Endothelial cell (in vitro differentiated cells): Measurements from ENCODE around the gene CHCHD3. TPM values are rescaled to one million over a fixed set of nuclear protein-coding genes. Genes with fewer than 3 reads are reported as not detected.

Experiments
- DNase-seq: peaks from one replicate; pipeline ENCODE4 v3.0.0; 2021; ENCODE audit warnings: low spot score
- H3K27ac Mint-ChIP-seq: one replicate; pipeline ENCODE4 v1.8.0; 2021; ENCODE audit warnings: mixed read lengths, inconsistent platforms; ENCODE audit not compliant: unreplicated experiment
- H3K27me3 Mint-ChIP-seq: one replicate; pipeline ENCODE4 v1.8.0; 2021; ENCODE audit warnings: mild to moderate bottlenecking, moderate library complexity, mixed read lengths, inconsistent platforms; ENCODE audit not compliant: unreplicated experiment
- H3K36me3 Mint-ChIP-seq: one replicate; pipeline ENCODE4 v1.8.0; 2021; ENCODE audit warnings: mild to moderate bottlenecking, low read depth, mixed read lengths, inconsistent platforms; ENCODE audit not compliant: unreplicated experiment
- H3K4me1 Mint-ChIP-seq: one replicate; pipeline ENCODE4 v1.8.0; 2021; ENCODE audit warnings: mild to moderate bottlenecking, mixed read lengths, inconsistent platforms; ENCODE audit not compliant: unreplicated experiment
- H3K4me3 Mint-ChIP-seq: one replicate; pipeline ENCODE4 v1.8.0; 2021; ENCODE audit warnings: mild to moderate bottlenecking, mixed read lengths, inconsistent platforms; ENCODE audit not compliant: unreplicated experiment
- H3K9me3 Mint-ChIP-seq: one replicate; pipeline ENCODE4 v1.8.0; 2021; ENCODE audit warnings: mixed read lengths, inconsistent platforms; ENCODE audit not compliant: unreplicated experiment
- CTCF ChIP-seq: fragments of 200-600 bp; sonication (generic); IDR thresholded peaks from one replicate; pipeline ENCODE4 v1.5.0; 2021; ENCODE audit warnings: antibody characterized with exemption; ENCODE audit not compliant: unreplicated experiment
- total RNA-seq: library from RNA; stranded (reverse); fragmentation: NEBNext Ultra II Directional; extraction: Animal tissue kit (Norgen Biotek cat#: 25700); gene quantifications from one replicate; pipeline ENCODE4 v1.2.1, GENCODE V29; 2021; ENCODE audit not compliant: unreplicated experiment

CHCHD3 gene
- total RNA-seq, 1 donor from 2014 or later = 55.6 TPM

GRCh38 chr7:132858251-132858650 is 223.6 kb downstream of the CHCHD3 start:
- TF ChIP-seq CTCF = no peak
- Mint-ChIP-seq H3K4me3 (no peak overlapping the region), H3K9me3 (no peaks in the 10 kb centered on the region), H3K36me3 (no peaks in the 10 kb centered on the region), H3K27ac (no peak overlapping the region), H3K4me1 (peaks cover 2% of the 10 kb centered on the region), H3K27me3 (peaks cover 3% of the 10 kb centered on the region)
- DNase-seq = no peak

GRCh38 chr7:132857703-132858102 is 224.2 kb downstream of the CHCHD3 start:
- no peaks in the 10 kb centered on the region for H3K36me3 Mint-ChIP-seq
- peaks cover 2% of the 10 kb centered on the region for H3K4me1 Mint-ChIP-seq
- DNase-seq = no peak
- no peak for TF ChIP-seq CTCF
- no peaks in the 10 kb centered on the region for H3K9me3 Mint-ChIP-seq
- no peak overlapping the region for H3K27ac Mint-ChIP-seq
- no peak overlapping the region for H3K4me3 Mint-ChIP-seq
- peaks cover 3% of the 10 kb centered on the region for H3K27me3 Mint-ChIP-seq

- Mint-ChIP-seq H3K9me3 (no peaks in the 10 kb centered on the region), H3K4me1 (peaks cover 2% of the 10 kb centered on the region), H3K4me3 (no peak overlapping the region), H3K36me3 (no peaks in the 10 kb centered on the region), H3K27ac (no peak overlapping the region), H3K27me3 (peaks cover 3% of the 10 kb centered on the region)
- no peak for TF ChIP-seq CTCF
- no peak for DNase-seq
These were observed 224.9 kb downstream of the CHCHD3 start for GRCh38 chr7:132857031-132857430.

- no peak for TF ChIP-seq CTCF
- Mint-ChIP-seq H3K27ac (no peak overlapping the region), H3K9me3 (no peaks in the 10 kb centered on the region), H3K4me1 (peaks cover 2% of the 10 kb centered on the region), H3K4me3 (no peak overlapping the region), H3K27me3 (peaks cover 3% of the 10 kb centered on the region), H3K36me3 (no peaks in the 10 kb centered on the region)
- DNase-seq = no peak
These were observed 225.5 kb downstream of the CHCHD3 start for GRCh38 chr7:132856416-132856815.

GRCh38 chr7:132855901-132856300 is 226.0 kb downstream of the CHCHD3 start:
- no peak overlapping the region for H3K4me3 Mint-ChIP-seq
- no peak for DNase-seq
- TF ChIP-seq CTCF = no peak
- no peaks in the 10 kb centered on the region for H3K36me3 Mint-ChIP-seq
- no peaks in the 10 kb centered on the region for H3K4me1 Mint-ChIP-seq
- no peaks in the 10 kb centered on the region for H3K9me3 Mint-ChIP-seq
- no peak overlapping the region for H3K27ac Mint-ChIP-seq
- peaks cover 2% of the 10 kb centered on the region for H3K27me3 Mint-ChIP-seq
